Measurements from ENCODE around the gene PANK2.

DNA sequence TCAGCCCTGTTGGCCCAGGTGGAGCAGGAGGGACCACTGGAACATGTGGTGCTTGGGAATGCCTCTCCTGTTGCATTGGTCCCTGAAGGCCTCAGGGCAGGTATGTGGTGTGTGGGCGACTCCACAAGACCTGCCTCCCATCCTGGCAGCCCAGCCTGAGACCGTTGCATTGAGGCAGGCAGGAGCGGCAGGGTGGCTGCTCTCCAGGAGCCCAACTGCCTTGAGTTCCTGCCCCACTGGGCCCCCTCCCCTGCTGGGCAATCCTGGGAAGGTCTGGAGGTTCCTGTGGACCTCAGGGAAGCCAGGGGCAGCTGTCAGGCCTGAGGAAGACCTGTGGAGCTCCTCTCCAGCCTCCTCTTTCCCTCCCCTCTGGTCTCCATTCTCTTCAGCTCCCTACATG, 22.7 kb upstream of the PANK2 start:
- TF ChIP-seq EP300 (IDR thresholded peaks at IDR 0.05): no peak
- TF ChIP-seq POLR2A (IDR thresholded peaks at IDR 0.05): no peak

All from gastroesophageal sphincter (tissue), 2 donors.